K562 (cell line): ENCODE data around the gene NUCKS1. TPM values are rescaled to one million over a fixed set of nuclear protein-coding genes. Genes with fewer than 3 reads are reported as not detected.

Experiments used
- BACH1 ChIP-seq: fragments of 200-800 bp; sonication (Bioruptor generic); IDR thresholded peaks from 2 replicates; pipeline ENCODE4 v1.6.1; 2016; ENCODE audit warnings: missing genetic modification characterization, missing compliant biosample characterization
- CCNT2 ChIP-seq: IDR thresholded peaks from 2 replicates; pipeline ENCODE4 v1.6.1; 2011; ENCODE audit warnings: borderline replicate concordance, low read depth, mild to moderate bottlenecking, moderate library complexity, mixed read lengths, low read length; ENCODE audit not compliant: insufficient read length; ENCODE audit errors: extremely low read depth
- FOXK1 ChIP-seq: sonication (generic); formaldehyde crosslinking; IDR thresholded peaks from 2 replicates; pipeline ENCODE4 v1.8.0; 2022; ENCODE audit warnings: missing genetic modification reagents, mild to moderate bottlenecking, borderline replicate concordance
- FOXK2 ChIP-seq, 2 experiments: fragments of 450-650 bp; IDR thresholded peaks in 1 of 2; conservative IDR thresholded peaks in 1 of 2; 2 replicates each; pipeline ENCODE4 v1.6.1; 2016; ENCODE audit warnings: low read depth in 2 of 2, mild to moderate bottlenecking in 1 of 2
- FUS ChIP-seq: fragments of 200-400 bp; formaldehyde crosslinking; optimal IDR thresholded peaks from 2 replicates; pipeline ENCODE3; 2017; ENCODE audit warnings: low read depth, low read length
- HDAC8 ChIP-seq: fragments of 450-650 bp; IDR thresholded peaks from 2 replicates; pipeline ENCODE4 v1.6.1; 2016; ENCODE audit warnings: mild to moderate bottlenecking, missing genetic modification characterization, moderate library complexity, missing compliant biosample characterization
- HOXB6 ChIP-seq: fragments of 250-450 bp; sonication (Bioruptor Pico); IDR thresholded peaks from 2 replicates; pipeline ENCODE4 v1.5.1; 2022; ENCODE audit warnings: mild to moderate bottlenecking, borderline replicate concordance
- KHSRP ChIP-seq: fragments of 450-650 bp; IDR thresholded peaks from 2 replicates; pipeline ENCODE4 v1.6.1; 2017
- MTA2 ChIP-seq: fragments of 450-650 bp; IDR thresholded peaks from 2 replicates; pipeline ENCODE4 v1.6.1; 2016; ENCODE audit warnings: low read depth
- NCOR1 ChIP-seq: fragments of 450-650 bp; IDR thresholded peaks from 2 replicates; pipeline ENCODE4 v1.6.1; 2016; ENCODE audit warnings: mild to moderate bottlenecking, moderate library complexity
- NRF1 ChIP-seq, 2 experiments: fragments of 450-650 bp; IDR thresholded peaks in 1 of 2; conservative IDR thresholded peaks in 1 of 2; 2 replicates each; pipeline ENCODE4 v1.6.1; 2014; ENCODE audit warnings: mild to moderate bottlenecking in 2 of 2
- PML ChIP-seq: IDR thresholded peaks from 2 replicates; pipeline ENCODE4 v1.6.1; 2012; ENCODE audit warnings: low read length, inconsistent platforms
- POLR3A ChIP-seq: IDR thresholded peaks from 2 replicates; pipeline ENCODE4 v1.6.1; 2011; ENCODE audit warnings: borderline replicate concordance, mild to moderate bottlenecking, moderate library complexity; ENCODE audit not compliant: insufficient read length, insufficient read depth; ENCODE audit errors: extremely low read depth
- POLR3G ChIP-seq: IDR thresholded peaks from 2 replicates; pipeline ENCODE4 v1.6.1; 2011; ENCODE audit not compliant: insufficient read length, insufficient replicate concordance; ENCODE audit errors: extremely low read depth
- RBM25 ChIP-seq: fragments of 200-400 bp; formaldehyde crosslinking; IDR thresholded peaks from 2 replicates; pipeline ENCODE4 v1.6.1; 2018; ENCODE audit warnings: low read length, low read depth, moderate library complexity; ENCODE audit not compliant: severe bottlenecking
- RCOR1 ChIP-seq, 2 experiments: IDR thresholded peaks; 2 replicates each; pipeline ENCODE4 v1.6.1; 2012; ENCODE audit warnings: low read depth in 2 of 2, low read length in 2 of 2, borderline replicate concordance in 1 of 2, improper control_type of control experiment in 1 of 2
- RFX1 ChIP-seq: fragments of 450-650 bp; IDR thresholded peaks from 2 replicates; pipeline ENCODE4 v1.6.1; 2016; ENCODE audit warnings: mild to moderate bottlenecking, moderate library complexity
- SMARCB1 ChIP-seq: IDR thresholded peaks from 2 replicates; pipeline ENCODE4 v1.6.1; 2011; ENCODE audit warnings: improper control_type of control experiment, low read depth; ENCODE audit not compliant: insufficient read length
- SREBF2 ChIP-seq: sonication (generic); formaldehyde crosslinking; IDR thresholded peaks from 2 replicates; pipeline ENCODE4 v1.4.0; 2020; ENCODE audit warnings: mild to moderate bottlenecking, missing genetic modification reagents
- SRSF7 ChIP-seq: fragments of 200-400 bp; formaldehyde crosslinking; optimal IDR thresholded peaks from 2 replicates; pipeline ENCODE3; 2017; ENCODE audit warnings: mild to moderate bottlenecking, low read depth, low read length
- TAL1 ChIP-seq: fragments of 450-650 bp; IDR thresholded peaks from 2 replicates; pipeline ENCODE4 v1.6.1; 2016; ENCODE audit warnings: mild to moderate bottlenecking
- TCF7L2 ChIP-seq: fragments of 150-350 bp; IDR thresholded peaks from 2 replicates; pipeline ENCODE4 v1.6.1; 2016; ENCODE audit warnings: low read depth, mild to moderate bottlenecking, low read length, moderate library complexity
- THRAP3 ChIP-seq: fragments of 450-650 bp; IDR thresholded peaks from 2 replicates; pipeline ENCODE4 v1.6.1; 2016; ENCODE audit warnings: mild to moderate bottlenecking, inconsistent platforms, borderline replicate concordance
- U2AF1 ChIP-seq: fragments of 200-400 bp; formaldehyde crosslinking; optimal IDR thresholded peaks from 2 replicates; pipeline ENCODE3; 2017; ENCODE audit warnings: mild to moderate bottlenecking, low read depth, low read length, moderate library complexity
- WHSC1 ChIP-seq: IDR thresholded peaks from one replicate; pipeline ENCODE4 v1.6.1; 2012; ENCODE audit warnings: low read length, control low read depth, inconsistent platforms
- ZBTB8A ChIP-seq: fragments of 450-650 bp; IDR thresholded peaks from 2 replicates; pipeline ENCODE4 v1.6.1; 2018; ENCODE audit warnings: mild to moderate bottlenecking, moderate library complexity; ENCODE audit not compliant: partially characterized antibody
- ZKSCAN3 ChIP-seq: fragments of 250-450 bp; sonication (Bioruptor Pico); IDR thresholded peaks from 2 replicates; pipeline ENCODE4 v1.4.0; 2020
- ZNF324 ChIP-seq: fragments of 250-450 bp; sonication (Bioruptor Pico); IDR thresholded peaks from 2 replicates; pipeline ENCODE4 v1.4.0; 2020; ENCODE audit warnings: mild to moderate bottlenecking
- ZSCAN32 ChIP-seq: fragments of 450-650 bp; formaldehyde crosslinking; IDR thresholded peaks from 2 replicates; pipeline ENCODE4 v1.4.0; 2020; ENCODE audit warnings: mild to moderate bottlenecking, moderate library complexity
- polyA plus RNA-seq, 8 experiments: library from polyadenylated mRNA; depleted of rRNA in 4 of 8; stranded (reverse) in 5 of 8; unstranded in 3 of 8; fragments of >200 nt; fragmentation: Nextera tagmentation in 2 of 8; fragmentation: Illumina TruSeq in 1 of 8; extraction: Ambion mirVana in 2 of 8; extraction: Trizol in 1 of 8; gene quantifications; 2 replicates each; pipeline versions ENCODE4 v1.2.1 to v1.2.3, GENCODE V29; 2011 to 2014; ENCODE audit warnings: inconsistent platforms in 1 of 8, missing spikeins in 1 of 8
- total RNA-seq, 7 experiments: library from RNA; depleted of rRNA in 6 of 7; stranded (reverse); fragments of >200 nt in 6 of 7; fragmentation: Illumina TruSeq in 2 of 7; extraction: Trizol in 2 of 7; gene quantifications; 2 replicates each; pipeline versions ENCODE4 v1.2.1 to v1.2.3, GENCODE V29; 2011 to 2021; ENCODE audit warnings: low replicate concordance in 1 of 7
- TF ChIP-seq, protein P1 (sequence below): fragments of 250-450 bp; sonication (Bioruptor Pico); IDR thresholded peaks from 2 replicates; pipeline ENCODE4 v1.5.0; 2021
- TF ChIP-seq, protein P2 (sequence below): fragments of 450-650 bp; IDR thresholded peaks from 2 replicates; pipeline ENCODE4 v1.6.1; 2016

The NUCKS1 gene
- total and polyA plus RNA-seq, 9 of the 15 experiments (the other 6 are each of a cell fraction or from before 2014, with no cell fraction given) = 66.7 to 244 (median 149) TPM

DNA sequence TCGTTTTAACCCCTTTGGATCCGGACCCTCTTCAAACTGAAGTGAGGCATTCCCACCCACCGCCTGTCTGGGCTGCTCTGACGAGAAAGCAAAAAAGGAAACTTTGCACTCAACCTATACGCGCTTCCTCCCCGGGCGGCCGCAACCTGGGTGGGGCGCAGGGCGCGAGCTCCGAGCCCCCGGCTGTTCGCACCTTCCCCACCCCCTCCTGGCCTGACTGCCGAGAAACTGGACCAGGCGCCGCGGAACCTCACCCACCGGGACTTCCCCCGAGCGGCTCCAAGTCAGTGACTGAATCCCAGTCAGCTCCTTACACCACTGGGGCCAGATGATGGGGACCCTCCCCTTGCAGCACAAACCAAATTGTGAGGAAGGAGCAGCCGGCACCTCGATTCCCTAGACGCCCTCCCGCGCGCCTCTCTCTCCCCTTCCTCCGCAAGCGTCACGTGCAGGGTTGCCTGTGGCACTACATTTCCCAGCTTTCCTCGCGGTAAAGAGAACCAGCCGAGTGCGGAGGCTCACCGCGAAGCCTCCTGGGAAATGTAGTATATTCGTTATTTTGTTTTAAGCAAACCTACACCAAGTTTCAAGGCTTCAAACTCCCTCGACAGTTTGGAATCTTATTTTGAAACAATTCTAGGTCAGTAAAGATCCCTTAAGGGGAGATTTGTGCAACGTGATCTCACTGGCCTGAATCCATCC is 25.2 kb upstream of the NUCKS1 start, which contains the start of gene RAB29 (continued):
- TF ChIP-seq TAL1 (no peak), ZSCAN32 (CRISPR knock-in tag) (no peak), RCOR1 (IDR thresholded peaks at IDR 0.05; ENCODE audit: borderline replicate concordance in 1 of 2, low read depth in 2 of 2, low read length in 2 of 2) (peak in 1 of 2 experiments; percentile 38; a peak in 1 of 4 replicates), ZNF324 (CRISPR knock-in tag) (no peak), MTA2 (no peak), PML (no peak), RBM25 (no peak), FUS (no peak), THRAP3 (no peak), WHSC1 (no peak), BACH1 (tag) (peak; percentile 75; the same call in 1 of the 2 replicates), ZKSCAN3 (CRISPR knock-in tag) (no peak), KHSRP (no peak), NRF1 (conservative IDR thresholded peaks at IDR 0.05 in 1 of 2, IDR thresholded peaks at IDR 0.05 in 1 of 2) (peak; percentile 48 to 52), NCOR1 (no peak), CCNT2 (no peak), TCF7L2 (no peak), RFX1 (no peak), HDAC8 (tag) (no peak), FOXK1 (CRISPR knock-in tag) (no peak), SMARCB1 (no peak), U2AF1 (no peak), ZBTB8A (no peak), SRSF7 (no peak), POLR3G (no peak), POLR3A (no peak), FOXK2 (conservative IDR thresholded peaks at IDR 0.05 in 1 of 2, IDR thresholded peaks at IDR 0.05 in 1 of 2; ENCODE audit: low read depth in 2 of 2) (no peak; a peak in 1 of 4 replicates), SREBF2 (CRISPR knock-in tag) (no peak), HOXB6 (no peak)
- TF ChIP-seq, protein P1, sequence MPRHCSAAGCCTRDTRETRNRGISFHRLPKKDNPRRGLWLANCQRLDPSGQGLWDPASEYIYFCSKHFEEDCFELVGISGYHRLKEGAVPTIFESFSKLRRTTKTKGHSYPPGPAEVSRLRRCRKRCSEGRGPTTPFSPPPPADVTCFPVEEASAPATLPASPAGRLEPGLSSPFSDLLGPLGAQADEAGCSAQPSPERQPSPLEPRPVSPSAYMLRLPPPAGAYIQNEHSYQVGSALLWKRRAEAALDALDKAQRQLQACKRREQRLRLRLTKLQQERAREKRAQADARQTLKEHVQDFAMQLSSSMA (CRISPR knock-in tag) = no peak
- TF ChIP-seq, protein P2, sequence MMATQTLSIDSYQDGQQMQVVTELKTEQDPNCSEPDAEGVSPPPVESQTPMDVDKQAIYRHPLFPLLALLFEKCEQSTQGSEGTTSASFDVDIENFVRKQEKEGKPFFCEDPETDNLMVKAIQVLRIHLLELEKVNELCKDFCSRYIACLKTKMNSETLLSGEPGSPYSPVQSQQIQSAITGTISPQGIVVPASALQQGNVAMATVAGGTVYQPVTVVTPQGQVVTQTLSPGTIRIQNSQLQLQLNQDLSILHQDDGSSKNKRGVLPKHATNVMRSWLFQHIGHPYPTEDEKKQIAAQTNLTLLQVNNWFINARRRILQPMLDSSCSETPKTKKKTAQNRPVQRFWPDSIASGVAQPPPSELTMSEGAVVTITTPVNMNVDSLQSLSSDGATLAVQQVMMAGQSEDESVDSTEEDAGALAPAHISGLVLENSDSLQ = no peak
